CD14-positive monocyte (primary cell): Measurements from ENCODE around the gene RGS11. TPM values are rescaled to one million over a fixed set of nuclear protein-coding genes. Genes with fewer than 3 reads are reported as not detected.
A peak's percentile ranks its signal among the peaks of the same experiment; 100 is the strongest.

Experiments
- DNase-seq, 3 donors: peaks; one replicate each; pipeline ENCODE4 v3.0.0-alpha.2; 2011 to 2022
- H2AFZ ChIP-seq: 2 replicates; pipeline ENCODE4 v1.6.0; 2012; ENCODE audit warnings: mild to moderate bottlenecking, low read depth, low read length, inconsistent platforms; ENCODE audit not compliant: insufficient read depth, poor library complexity, severe bottlenecking
- H3K27ac ChIP-seq, 2 donors: 1 replicate in 1 of 2; 2 replicates in 1 of 2; pipeline ENCODE4 v1.5.1; 2012 to 2013; ENCODE audit warnings: low read length in 2 of 2, control low read depth in 1 of 2, inconsistent platforms in 1 of 2, low read depth in 1 of 2, mild to moderate bottlenecking in 1 of 2
- H3K27me3 ChIP-seq, 2 donors: one replicate each; pipeline versions ENCODE4 v1.6.0 to v1.6.1; 2011 to 2013; ENCODE audit warnings: low read length in 2 of 2; ENCODE audit not compliant: control insufficient read depth in 2 of 2, insufficient read depth in 2 of 2
- H3K36me3 ChIP-seq, 2 donors: replicated peaks in 1 of 2; 1 replicate in 1 of 2; 2 replicates in 1 of 2; pipeline versions ENCODE4 v1.5.1 to v1.6.1; 2012 to 2013; ENCODE audit warnings: low read length in 2 of 2, control low read depth in 1 of 2, inconsistent platforms in 1 of 2, mild to moderate bottlenecking in 1 of 2; ENCODE audit not compliant: insufficient read depth in 2 of 2, control insufficient read depth in 1 of 2
- H3K4me1 ChIP-seq, 2 donors: 1 replicate in 1 of 2; 2 replicates in 1 of 2; pipeline versions ENCODE4 v1.5.1 to v1.6.1; 2012 to 2013; ENCODE audit warnings: low read length in 2 of 2, control low read depth in 1 of 2, inconsistent platforms in 1 of 2, mild to moderate bottlenecking in 1 of 2, moderate library complexity in 1 of 2; ENCODE audit not compliant: insufficient read depth in 2 of 2, control insufficient read depth in 1 of 2
- H3K4me2 ChIP-seq: replicated peaks from 2 replicates; pipeline ENCODE3; 2012; ENCODE audit warnings: low read length, moderate library complexity, mild to moderate bottlenecking; ENCODE audit not compliant: poor library complexity, severe bottlenecking; ENCODE audit errors: extremely low read depth
- H3K4me3 ChIP-seq, 3 experiments: fragments of 200-600 bp in 1 of 3; sonication (generic) in 1 of 3; replicated peaks in 1 of 3; 1 replicate in 2 of 3; 2 replicates in 1 of 3; pipeline ENCODE4 v1.5.1; 2011 to 2013; ENCODE audit warnings: low read length in 3 of 3, mild to moderate bottlenecking in 3 of 3, control low read depth in 2 of 3, low read depth in 2 of 3, inconsistent platforms in 1 of 3, moderate library complexity in 1 of 3
- H3K79me2 ChIP-seq: 2 replicates; pipeline ENCODE4 v1.6.0; 2012; ENCODE audit warnings: mild to moderate bottlenecking, control low read depth, inconsistent platforms, low read length, moderate library complexity; ENCODE audit not compliant: insufficient read depth
- H3K9ac ChIP-seq: 2 replicates; pipeline ENCODE4 v1.6.0; 2017; ENCODE audit warnings: low read length, mild to moderate bottlenecking; ENCODE audit not compliant: insufficient read depth, poor library complexity, severe bottlenecking
- H3K9me3 ChIP-seq, 2 donors: replicated peaks in 1 of 2; 1 replicate in 1 of 2; 2 replicates in 1 of 2; pipeline versions ENCODE4 v1.5.1 to v1.6.1; 2012 to 2013; ENCODE audit warnings: low read length in 2 of 2, control low read depth in 1 of 2; ENCODE audit not compliant: control insufficient read depth in 1 of 2, insufficient read depth in 1 of 2
- H4K20me1 ChIP-seq: 2 replicates; pipeline ENCODE4 v1.6.0; 2012; ENCODE audit warnings: mild to moderate bottlenecking, low read length, control low read depth, moderate library complexity; ENCODE audit not compliant: insufficient read depth
- H3K27ac Mint-ChIP-seq, 7 donors: one replicate each; pipeline ENCODE4 v1.8.0; 2020; ENCODE audit warnings: mild to moderate bottlenecking in 7 of 7, mixed read lengths in 7 of 7, moderate library complexity in 6 of 7, inconsistent platforms in 2 of 7
- H3K27me3 Mint-ChIP-seq, 3 donors: one replicate each; pipeline ENCODE4 v1.8.0; 2021 to 2022; ENCODE audit warnings: low read depth in 3 of 3, mild to moderate bottlenecking in 3 of 3, mixed read lengths in 3 of 3, moderate library complexity in 3 of 3, inconsistent platforms in 1 of 3
- H3K36me3 Mint-ChIP-seq, 2 donors: one replicate each; pipeline ENCODE4 v1.8.0; 2020; ENCODE audit warnings: mixed read lengths in 2 of 2, inconsistent platforms in 1 of 2, mild to moderate bottlenecking in 1 of 2
- H3K4me1 Mint-ChIP-seq: one replicate; pipeline ENCODE4 v1.8.0; 2020; ENCODE audit warnings: mild to moderate bottlenecking, mixed read lengths
- H3K4me3 Mint-ChIP-seq, 2 donors: one replicate each; pipeline ENCODE4 v1.8.0; 2020; ENCODE audit warnings: mild to moderate bottlenecking in 2 of 2, mixed read lengths in 2 of 2, moderate library complexity in 1 of 2
- H3K9me3 Mint-ChIP-seq, 7 donors: one replicate each; pipeline ENCODE4 v1.8.0; 2020 to 2022; ENCODE audit warnings: mixed read lengths in 7 of 7, mild to moderate bottlenecking in 6 of 7, moderate library complexity in 6 of 7, inconsistent platforms in 2 of 7
- WGBS: methylation state at CpG from one replicate; pipeline ENCODE4 v1.1.5; 2013; ENCODE audit warnings: missing lambda C conversion rate; ENCODE audit not compliant: insufficient coverage; 5-methylcytosine and 5-hydroxymethylcytosine counted together
- intact Hi-C, 2 donors: fragments of 100-400 bp; cut with micrococcal nuclease; formaldehyde crosslinking; loops; one replicate each; pipeline versions ENCODE4 v1.15.0 to v1.15.1; 2023
- polyA plus RNA-seq, 3 donors: library from polyadenylated mRNA; depleted of rRNA in 1 of 3; unstranded in 2 of 3; stranded (reverse) in 1 of 3; fragments of 300-500 nt in 2 of 3; fragments of >200 nt in 1 of 3; fragmentation: Illumina TruSeq in 2 of 3; gene quantifications; 1 replicate in 2 of 3; 2 replicates in 1 of 3; pipeline ENCODE4 v1.2.3, GENCODE V29; 2012 to 2021
- TF ChIP-seq, protein P1 (sequence below): fragments of 200-600 bp; IDR thresholded peaks from one replicate; pipeline ENCODE4 v1.8.0; 2022; ENCODE audit warnings: antibody characterized with exemption, mild to moderate bottlenecking

Gene RGS11
- polyA plus RNA-seq, 3 donors: 0.07 TPM; not detected in 2

GRCh38 chr16:253833-254232 is 21.9 kb downstream of the RGS11 start:
- peaks cover 9 to 11% of the 10 kb centered on the region in 2 donors for H3K4me1 ChIP-seq
- intact Hi-C loops: no loop called here
- Mint-ChIP-seq H3K27ac (peak overlapping the region in 2 of 7 donors; percentile 61 to 63), H3K4me1 (peaks cover 10% of the 10 kb centered on the region), H3K4me3 (no peak overlapping the region), H3K9me3 (peaks cover 0 to 3% (median 0%) of the 10 kb centered on the region in 7 donors), H3K36me3 (peaks cover 45 to 60% of the 10 kb centered on the region in 2 donors), H3K27me3 (peaks cover 0 to 3% (median 0%) of the 10 kb centered on the region in 3 donors)
- no peaks in the 10 kb centered on the region for H3K79me2 ChIP-seq
- WGBS: 52% methylated on average over 4 of the region's 6 CpGs
- H4K20me1 ChIP-seq: no peaks in the 10 kb centered on the region
- H3K9me3 ChIP-seq: no peaks in the 10 kb centered on the region
- H3K4me3 ChIP-seq: no peak overlapping the region
- H3K27me3 ChIP-seq: no peaks in the 10 kb centered on the region
- no peak overlapping the region for H3K4me2 ChIP-seq
- DNase-seq: no peak
- no peak overlapping the region for H2AFZ ChIP-seq
- peaks cover 9 to 40% of the 10 kb centered on the region in 2 donors for H3K36me3 ChIP-seq
- H3K27ac ChIP-seq: no peak overlapping the region
- TF ChIP-seq, protein P1, sequence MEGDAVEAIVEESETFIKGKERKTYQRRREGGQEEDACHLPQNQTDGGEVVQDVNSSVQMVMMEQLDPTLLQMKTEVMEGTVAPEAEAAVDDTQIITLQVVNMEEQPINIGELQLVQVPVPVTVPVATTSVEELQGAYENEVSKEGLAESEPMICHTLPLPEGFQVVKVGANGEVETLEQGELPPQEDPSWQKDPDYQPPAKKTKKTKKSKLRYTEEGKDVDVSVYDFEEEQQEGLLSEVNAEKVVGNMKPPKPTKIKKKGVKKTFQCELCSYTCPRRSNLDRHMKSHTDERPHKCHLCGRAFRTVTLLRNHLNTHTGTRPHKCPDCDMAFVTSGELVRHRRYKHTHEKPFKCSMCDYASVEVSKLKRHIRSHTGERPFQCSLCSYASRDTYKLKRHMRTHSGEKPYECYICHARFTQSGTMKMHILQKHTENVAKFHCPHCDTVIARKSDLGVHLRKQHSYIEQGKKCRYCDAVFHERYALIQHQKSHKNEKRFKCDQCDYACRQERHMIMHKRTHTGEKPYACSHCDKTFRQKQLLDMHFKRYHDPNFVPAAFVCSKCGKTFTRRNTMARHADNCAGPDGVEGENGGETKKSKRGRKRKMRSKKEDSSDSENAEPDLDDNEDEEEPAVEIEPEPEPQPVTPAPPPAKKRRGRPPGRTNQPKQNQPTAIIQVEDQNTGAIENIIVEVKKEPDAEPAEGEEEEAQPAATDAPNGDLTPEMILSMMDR: no peak
- H3K9ac ChIP-seq: no peak overlapping the region

DNA sequence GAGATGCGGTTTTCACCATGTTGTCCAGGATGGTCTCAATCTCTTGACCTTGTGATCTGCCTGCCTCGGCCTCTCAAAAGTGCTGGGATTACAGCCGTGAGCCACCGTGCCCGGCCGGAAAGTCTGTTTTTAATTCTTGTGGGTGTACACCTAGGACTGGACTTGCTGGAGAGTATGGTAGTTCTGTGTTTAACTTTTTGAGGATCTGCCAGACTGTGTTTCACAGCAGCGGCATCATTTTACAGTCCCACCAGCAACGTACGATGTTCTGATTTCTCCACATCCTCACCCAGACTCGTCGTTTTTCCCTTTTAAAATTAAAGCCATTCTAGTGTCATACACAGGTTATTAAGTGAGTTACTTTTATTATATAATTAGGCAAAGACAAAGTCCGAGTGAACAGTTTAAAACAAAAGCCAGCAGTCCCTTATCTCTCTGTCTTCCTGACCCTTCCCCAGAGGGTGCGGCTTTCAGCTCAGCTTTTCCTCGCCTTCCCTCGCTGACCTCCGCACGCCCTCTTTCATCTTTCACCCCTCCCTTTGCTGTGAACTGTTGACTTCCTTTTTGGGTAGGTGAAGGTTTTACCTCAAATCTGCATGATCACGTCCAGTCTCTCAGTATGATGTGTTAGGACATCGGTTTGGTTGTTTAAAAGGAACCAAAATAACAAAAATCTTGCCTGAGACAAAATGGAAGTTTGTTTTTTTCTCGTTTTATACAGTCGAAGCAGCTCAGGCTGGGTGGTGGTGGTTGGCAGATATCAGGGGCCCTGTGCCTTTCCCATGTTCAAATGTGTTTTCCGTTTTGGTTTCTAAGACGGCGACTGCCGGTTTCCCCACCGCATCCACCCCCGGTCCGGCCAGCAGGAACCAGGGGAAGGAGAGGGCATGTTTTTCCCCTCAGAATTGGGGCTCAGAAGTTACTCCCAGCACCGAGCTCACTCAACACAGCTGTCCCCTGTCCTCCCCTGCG is 23.1 kb downstream of the RGS11 start:
- Mint-ChIP-seq H3K36me3 (peaks cover 43 to 62% of the 10 kb centered on the region in 2 donors), H3K4me3 (peak overlapping the region; percentile 79), H3K9me3 (peaks cover 0 to 3% (median 0%) of the 10 kb centered on the region in 7 donors), H3K27ac (peak overlapping the region; percentile 37 to 93 (median 76)), H3K4me1 (peaks cover 10% of the 10 kb centered on the region), H3K27me3 (peaks cover 0 to 3% (median 0%) of the 10 kb centered on the region in 3 donors)
- DNase-seq: peak in 2 of 3 donors; percentile 8 to 16
- Histone ChIP-seq H3K9ac (peak overlapping the region; percentile 21), H3K27me3 (no peaks in the 10 kb centered on the region), H3K36me3 (peaks cover 9 to 40% of the 10 kb centered on the region in 2 donors), H3K79me2 (no peaks in the 10 kb centered on the region), H3K4me1 (peaks cover 9 to 11% of the 10 kb centered on the region in 2 donors), H2AFZ (peak overlapping the region; percentile 55), H3K4me2 (peak overlapping the region; percentile 65), H3K27ac (peak overlapping the region; percentile 11 to 35), H3K9me3 (no peaks in the 10 kb centered on the region), H3K4me3 (peak overlapping the region; percentile 8 to 55 (median 16)), H4K20me1 (no peaks in the 10 kb centered on the region)
- TF ChIP-seq, protein P1: no peak
- 29% methylated on average over 4 of the region's 30 CpGs for WGBS
- intact Hi-C loops: no loop called here
